NB4 (cell line): ENCODE results near the gene FOXI2.

Experiments
- CTCF ChIP-seq: IDR thresholded peaks from one replicate; pipeline ENCODE4 v1.5.1; 2012; ENCODE audit warnings: low read depth, low read length
- MAX ChIP-seq: IDR thresholded peaks from 2 replicates; pipeline ENCODE4 v1.6.1; 2011; ENCODE audit warnings: low read depth, low read length
- MYC ChIP-seq: IDR thresholded peaks from 2 replicates; pipeline ENCODE4 v1.6.1; 2011; ENCODE audit warnings: low read depth, low read length

DNA sequence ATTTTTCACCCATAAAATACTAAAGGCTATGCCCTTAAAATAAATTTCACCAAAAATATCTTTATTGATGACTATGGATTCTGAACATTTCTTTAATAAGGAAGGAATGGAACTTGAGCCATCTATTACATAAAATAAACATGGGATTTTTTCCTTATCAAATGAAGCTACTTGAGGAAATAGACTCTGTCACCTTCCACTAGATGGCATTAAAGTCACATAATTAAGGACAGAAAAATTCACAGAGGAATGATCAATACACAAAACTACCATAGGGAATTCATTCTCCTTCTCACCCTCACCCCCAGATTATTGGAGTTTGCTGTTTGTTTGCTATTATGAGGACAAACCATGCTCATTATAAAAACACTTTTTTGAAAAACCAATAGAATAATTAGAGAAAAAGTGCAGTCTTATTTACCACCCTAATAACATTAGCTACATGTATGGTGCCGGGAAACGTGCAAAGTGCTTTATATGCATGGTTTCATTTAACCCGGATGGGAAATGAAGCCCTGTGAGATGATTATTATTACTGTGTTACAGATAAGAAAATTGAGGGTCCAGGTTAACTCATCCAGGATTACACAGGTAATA is 21.1 kb upstream of the FOXI2 start:
- TF ChIP-seq CTCF = peak; percentile 29
- no peak for TF ChIP-seq MAX
- no peak for TF ChIP-seq MYC
